HK-2 (cell line): Measurements from ENCODE around the gene TARS3.
A peak's percentile ranks its signal among the peaks of the same experiment; 100 is the strongest.

Experiments used
- DNase-seq: peaks from one replicate; pipeline ENCODE4 v3.0.0-alpha.2; 2018; ENCODE audit not compliant: unreplicated experiment

TARS3 gene

DNA sequence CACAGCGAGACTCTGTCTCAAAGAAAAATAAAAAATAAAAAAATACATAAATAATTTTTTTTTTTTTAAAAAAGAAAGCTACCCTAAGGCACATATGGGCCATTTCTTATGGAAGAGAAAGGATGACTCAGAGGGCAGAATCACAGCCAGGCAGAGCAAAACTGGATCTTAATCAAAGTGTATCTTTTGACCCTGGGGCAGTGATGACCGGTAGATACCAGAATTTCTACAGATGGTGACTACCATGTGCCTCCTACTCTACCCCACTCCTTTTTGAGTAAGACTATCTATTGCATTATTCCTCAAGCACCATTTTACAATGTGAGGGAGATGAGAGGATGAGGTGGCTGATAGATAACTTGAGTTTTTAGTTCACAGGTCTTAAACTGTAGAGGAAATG, 26.0 kb downstream of the TARS3 start:
- DNase-seq: no peak

DNA sequence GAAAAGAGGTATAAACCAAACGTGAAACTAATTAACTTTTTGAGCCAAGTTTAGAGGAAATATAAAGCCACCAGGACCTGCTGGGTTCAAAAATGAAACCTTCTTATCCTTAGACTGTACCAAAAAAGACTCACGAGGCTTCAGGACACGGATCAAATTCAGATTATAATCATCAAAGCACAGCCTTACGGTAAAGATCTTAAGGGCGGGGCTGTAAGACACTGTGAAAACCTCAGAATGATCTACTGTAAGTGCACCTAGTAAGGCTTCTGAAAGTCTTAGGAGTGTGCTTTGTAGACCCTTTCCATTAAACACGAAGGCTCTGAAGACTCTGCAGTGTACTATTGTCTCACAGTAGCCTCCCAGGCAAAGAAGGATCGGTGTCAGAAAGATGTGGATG, 26.8 kb downstream of the TARS3 start:
- DNase-seq: no peak

DNA sequence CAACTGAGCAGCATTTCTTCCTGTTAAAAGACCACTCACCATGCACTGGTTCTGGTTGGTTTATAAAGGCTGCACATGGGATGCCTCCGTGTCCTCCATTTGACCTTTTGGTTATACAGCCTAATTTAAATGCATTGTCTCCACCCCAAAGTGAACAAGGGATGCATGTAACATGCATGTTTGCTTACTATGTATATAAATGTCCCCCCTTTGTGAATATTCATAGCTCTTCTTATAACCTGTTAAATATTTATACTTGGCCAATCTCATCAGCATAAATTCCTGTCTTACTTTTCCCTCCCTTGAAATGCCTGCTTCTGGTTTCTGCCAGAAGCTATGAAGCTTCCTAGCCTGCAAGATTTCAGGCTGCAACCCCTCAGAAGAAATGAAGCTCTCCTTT, 27.4 kb downstream of the TARS3 start:
- DNase-seq: no peak

DNA sequence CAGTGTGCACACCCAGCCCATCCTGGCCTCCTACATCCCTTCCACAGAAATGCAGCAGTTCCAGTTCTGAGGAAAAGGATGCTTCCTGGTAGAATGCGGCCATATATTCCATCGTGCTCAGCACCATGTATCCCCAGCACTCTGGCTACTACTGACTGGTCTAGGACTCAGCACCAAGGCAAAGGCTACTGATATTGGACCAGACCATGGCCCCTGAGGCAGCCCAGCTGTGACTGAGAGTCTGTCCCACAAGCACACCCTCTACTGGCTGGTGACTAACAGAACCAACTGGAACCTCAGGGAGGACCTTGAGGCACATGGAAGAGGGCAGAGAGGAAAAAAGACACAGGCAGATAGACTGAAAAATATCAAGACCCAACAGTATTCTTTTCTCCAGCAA, 30.0 kb downstream of the TARS3 start:
- no peak for DNase-seq

DNA sequence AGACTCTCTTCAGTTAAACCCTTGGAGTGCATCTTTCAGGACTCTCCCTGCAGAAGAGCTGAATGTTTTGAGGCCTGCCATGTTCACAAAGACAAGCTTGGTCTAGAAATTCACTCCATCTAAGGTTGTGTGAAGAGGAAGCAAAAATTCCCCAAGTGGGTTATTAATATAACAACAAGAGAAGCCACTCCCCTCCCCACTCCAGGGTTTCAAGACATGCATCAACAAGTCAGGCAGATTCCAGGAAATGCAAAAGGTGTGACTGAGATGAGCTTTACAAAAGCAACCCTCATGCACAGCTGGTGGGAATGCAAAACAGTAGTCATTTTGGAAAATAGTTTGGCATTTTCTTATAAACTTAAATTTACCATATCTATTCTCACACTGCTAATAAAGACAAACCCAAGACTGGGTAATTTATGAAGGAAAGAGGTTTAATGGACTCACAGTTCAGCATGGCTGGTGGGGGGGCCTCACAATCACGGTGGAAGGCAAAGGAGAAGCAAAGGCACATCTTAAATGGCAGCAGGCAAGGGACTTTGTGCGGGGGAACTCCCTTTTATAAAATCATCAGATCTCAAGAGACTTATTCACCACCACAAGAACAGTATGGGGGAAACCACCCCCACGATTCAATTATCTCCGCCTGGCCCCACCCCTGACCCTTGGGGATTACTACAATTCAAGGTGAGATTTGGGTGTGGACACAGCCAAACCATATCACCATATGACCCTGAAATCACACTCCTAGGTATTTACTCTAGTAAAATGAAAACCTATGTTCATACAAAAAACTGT, 31.3 kb downstream of the TARS3 start:
- DNase-seq: no peak

DNA sequence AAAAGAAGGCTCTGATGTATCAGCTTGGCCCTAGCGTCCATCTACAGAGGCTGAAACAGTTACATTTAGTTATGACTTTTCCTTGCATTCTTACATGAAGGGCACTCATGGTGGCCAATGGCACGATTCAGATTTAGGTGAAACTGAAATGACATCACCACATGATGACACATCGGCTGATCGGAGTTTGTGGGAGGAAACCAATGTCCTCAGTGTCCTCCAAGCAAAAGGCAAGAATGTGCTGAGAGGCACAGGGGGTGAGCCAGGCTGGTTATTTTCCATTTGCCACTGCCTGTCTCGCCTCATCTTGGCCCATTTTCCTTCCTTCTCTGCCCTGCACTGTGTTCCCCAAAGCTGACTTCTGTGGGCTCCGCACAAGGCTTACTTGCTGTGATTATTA, 34.4 kb downstream of the TARS3 start:
- peak; percentile 11 for DNase-seq

DNA sequence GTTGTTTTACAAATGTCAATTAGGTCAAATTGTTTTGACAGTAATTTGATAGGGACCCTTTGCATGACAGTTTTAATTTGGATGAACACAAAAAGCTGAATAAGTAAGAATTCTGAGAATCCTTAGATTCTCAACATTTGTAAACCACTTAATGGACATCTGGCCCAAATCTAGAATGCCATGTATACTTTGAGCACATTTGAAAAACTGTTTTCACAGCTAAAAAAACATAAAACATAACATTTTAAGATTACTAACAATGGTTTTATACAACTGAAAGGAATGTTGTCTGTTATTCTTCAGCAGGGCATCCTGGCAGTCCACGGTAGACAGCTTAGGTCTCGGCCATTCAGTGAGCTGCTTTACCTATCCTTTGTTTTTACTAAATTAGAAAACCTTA, 37.6 kb downstream of the TARS3 start:
- no peak for DNase-seq

DNA sequence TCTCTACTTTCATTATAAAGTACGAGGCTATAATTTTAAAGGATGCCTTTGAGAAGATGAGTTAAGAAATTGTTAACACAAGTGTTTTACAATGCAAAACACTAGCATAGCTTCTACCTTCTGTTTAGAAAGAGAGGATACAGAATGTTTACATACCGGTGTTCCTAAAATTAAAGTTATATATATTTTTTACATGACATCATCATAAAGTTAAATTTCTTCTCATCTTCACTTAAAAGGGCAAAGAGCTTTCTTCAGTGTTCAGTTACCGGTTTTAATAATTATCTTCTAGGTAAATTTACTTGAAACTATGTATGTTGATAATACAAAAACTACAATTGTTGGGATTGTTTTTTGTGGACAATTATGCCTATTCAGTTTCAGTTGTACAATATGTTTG, 39.4 kb downstream of the TARS3 start:
- no peak for DNase-seq

DNA sequence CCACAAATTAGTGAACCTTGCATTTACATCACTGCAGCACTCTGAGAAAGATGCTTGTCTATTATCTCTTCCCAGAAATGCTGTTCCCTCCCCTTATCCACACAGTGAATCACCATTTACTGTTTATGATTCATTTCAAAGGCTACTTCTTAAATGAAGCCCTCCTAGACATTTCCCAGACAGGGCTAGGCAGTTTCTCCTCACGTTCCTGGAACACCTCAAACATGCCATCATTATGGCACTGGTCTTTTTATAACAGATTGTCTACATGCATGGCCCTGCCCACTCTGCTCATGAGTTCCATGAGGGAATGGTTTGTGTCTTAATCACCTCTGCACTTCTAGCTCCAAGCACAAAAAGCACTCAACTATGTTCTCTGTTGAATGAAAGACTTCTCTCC, 39.9 kb downstream of the TARS3 start:
- no peak for DNase-seq

DNA sequence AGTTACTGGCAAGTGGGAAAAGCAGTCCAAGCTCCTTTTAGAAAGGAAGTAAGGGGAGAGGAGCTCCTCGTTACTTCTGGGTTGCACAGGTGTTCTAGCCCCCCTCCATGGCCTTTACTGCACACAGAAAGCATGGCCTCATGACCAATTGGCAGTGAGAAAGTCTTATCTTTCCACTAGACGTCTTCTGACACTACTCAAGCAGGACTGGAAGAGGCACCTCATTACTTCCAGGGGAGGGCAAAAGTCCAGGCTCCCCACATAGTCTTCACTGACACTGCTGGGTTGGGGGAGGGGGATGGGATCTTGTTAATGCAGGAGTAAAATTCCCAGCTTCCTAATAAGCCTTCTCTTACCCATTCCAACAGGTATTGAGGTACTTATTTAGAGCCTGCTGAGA, 44.5 kb downstream of the TARS3 start:
- DNase-seq: no peak

DNA sequence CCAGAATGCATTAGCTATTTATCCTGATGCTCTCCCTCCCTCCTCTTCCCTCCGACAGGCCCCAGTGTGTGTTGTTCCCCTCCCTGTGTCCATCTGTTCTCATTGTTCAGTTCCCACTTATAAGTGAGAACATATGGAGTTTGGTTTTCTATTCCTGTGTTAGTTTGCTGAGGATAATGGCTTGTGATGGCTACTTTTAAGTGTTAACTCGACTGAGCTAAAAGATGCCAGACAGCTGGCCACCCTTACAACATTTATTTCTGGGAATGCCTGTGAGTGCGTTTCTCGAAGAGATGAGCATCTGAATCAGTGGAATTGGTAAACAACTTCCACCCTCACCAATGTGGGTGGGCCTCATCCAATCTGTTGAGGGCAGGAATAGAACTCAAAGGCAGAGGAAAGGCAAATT, 47.3 kb downstream of the TARS3 start:
- no peak for DNase-seq

DNA sequence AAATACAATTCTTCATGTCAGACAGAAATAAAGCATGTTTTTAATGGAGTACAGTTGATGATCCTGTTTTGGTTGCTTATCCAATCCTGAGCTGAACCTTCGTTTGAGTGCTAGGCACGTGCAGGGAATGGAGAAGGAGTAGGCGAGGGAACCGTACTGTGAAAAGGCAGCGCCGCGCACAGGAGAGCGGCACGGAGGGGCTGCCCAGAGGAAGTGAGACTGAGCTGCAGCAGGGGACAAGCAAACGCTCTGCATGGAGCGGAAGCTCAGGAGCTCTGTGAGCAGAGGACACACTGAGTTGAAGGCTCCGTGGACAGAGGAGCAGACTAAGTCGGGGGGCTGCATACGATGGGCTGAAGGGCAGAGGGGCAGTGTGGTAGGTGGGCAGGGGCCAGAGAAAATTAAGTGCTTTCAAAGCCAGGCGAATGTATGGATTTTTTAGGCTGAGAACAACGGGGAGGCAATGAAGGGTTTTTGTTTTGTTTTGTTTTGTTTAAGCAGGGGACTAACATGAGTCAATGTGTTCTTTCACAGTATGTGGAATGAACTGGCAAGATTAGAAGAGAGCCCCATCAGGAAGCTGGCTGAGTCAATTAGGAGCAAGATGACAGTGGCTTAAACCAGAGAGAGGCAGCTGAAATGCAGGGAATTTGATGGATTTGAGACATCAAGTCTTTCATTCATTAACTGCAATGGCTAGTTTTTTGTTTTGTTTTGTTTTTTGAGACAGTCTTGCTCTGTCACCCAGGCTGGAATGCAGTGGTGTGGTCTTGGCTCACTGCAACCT, 48.3 kb downstream of the TARS3 start:
- DNase-seq: no peak

DNA sequence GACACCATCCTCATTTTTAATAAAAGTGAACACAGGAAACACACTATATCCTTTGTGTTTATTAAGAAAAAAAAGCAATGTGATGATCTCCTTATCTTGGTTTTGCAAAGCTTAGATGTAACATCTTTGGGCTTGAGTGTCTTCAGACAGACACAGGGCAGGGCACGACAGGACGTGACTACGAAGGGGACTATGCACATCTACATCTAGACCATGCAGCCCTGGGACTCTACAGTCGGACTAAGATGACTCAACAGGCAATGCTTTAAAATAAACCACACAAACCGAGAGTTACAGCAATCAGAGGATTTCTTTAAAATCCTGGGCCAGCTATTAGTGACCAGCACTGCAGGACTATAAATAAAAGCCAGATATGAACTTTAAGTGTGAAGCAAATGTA, 49.3 kb downstream of the TARS3 start:
- DNase-seq: peak; percentile 15

DNA sequence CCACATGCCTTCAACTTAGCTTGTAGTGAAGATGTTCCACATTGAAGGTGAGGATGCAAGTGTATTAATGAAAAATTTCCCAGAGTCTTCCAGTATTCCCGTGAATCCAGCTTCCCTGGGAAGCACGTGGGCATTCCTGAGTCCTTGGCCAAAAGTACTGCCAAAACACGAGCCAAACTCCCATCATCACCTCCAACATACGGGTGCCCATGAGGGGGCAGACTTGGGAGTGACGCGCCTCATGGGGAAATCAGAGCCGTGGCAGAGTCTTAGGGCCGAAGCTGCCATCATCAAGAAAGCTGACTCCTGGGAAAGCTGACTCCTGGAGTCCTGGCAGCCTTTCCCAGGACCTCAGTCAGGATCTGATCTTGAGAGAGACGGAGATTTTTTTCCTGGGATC, 52.0 kb downstream of the TARS3 start:
- DNase-seq: no peak

DNA sequence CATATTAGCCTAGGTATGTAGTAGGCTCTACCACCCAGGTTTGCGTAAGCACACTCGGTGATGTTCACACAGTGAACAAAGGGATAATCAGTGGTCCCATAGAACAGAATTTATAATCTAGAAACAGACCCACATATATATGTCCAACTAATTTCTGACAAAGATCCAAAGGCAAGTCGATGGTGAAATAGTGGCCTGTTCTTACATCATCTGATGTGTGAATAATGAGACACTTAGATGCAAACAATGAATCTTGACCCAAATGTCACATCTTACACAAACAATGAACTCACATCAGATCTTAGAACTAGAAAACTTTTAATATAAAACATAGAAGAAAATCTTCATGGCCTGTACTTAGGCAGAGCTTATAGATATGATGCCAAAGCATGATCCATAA, 54.5 kb downstream of the TARS3 start:
- no peak for DNase-seq

DNA sequence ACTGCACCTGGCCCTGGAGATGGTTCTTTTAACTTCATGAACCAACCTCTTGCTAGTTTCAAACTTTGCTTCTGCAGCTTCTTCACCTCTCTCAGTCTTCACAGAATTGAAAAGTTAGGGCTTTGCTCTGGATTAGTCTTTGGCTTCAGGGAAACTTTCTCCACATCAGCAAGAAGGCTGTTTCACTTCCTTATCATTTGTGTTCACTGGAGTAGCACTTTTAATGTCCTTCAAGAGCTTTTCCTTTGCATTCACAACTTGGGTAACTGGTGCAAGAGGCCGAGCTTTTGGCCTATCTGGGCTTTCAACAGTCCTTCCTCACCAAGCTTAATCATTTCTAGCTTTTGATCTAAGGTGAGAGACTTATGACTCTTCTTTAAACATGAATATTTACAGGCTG, 56.4 kb downstream of the TARS3 start:
- no peak for DNase-seq

DNA sequence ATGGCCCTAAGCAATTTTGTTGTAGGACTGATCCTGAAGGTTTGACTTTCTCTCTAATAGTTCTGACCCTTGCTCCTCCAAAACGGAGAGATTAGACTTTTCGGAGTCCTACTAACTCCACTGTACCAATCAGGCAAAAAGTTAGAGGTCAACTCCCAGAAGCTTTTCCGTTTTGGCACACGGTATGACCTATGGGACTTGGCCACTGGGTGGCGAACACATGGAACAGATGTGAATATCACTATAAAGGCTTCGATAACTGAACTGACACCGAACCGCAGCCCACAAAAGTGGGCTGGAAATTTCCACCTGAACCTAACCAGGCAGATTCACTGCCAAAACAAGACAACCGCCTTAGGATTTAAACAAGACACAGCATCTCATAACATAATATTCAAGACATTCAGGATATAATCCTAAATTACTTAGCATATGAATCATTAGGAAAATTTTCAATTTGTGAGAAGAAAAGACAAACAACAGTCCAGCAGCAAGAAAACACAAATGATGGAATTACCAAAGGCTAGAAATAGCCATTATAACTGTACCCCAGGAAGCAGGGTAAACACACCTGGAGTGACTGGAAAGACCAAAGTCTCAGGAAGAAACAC, 59.9 kb downstream of the TARS3 start:
- DNase-seq: no peak

DNA sequence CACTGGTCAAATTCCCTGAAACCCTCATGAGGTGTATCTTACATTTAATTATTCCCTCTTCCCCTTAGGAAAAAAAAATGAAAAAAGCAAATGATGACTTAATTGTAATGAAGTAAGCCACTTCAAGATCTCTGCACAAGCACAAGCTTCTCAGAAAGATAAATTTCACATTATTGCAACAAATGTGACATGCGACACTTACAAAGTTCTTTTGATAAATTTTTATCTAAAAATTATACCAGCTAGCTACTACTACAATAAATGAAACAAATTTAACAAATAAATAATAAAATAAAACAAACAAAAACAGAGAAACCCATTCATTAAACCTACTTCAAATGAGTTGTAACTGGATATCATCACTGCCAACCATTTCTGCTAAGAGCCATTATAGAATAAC, 62.1 kb downstream of the TARS3 start:
- no peak for DNase-seq

DNA sequence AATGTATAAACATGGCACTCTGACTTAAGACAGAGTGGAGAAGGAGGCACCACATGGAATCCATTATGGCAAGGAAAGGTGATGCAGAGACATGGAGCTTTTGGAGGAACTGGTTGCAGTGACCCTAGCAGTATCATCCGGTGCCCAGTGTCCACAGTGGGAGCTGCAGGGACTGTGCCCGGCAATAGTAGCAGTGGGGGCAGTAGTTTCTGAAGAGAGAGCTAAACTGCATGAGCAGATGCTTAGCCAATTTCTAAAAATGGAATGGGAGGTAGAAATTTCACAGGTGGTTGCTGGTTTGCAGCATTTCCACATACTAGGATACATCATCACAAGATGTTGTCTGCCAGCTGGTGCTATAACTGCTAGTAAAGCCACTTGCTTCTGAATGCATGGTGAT, 64.3 kb downstream of the TARS3 start:
- no peak for DNase-seq

DNA sequence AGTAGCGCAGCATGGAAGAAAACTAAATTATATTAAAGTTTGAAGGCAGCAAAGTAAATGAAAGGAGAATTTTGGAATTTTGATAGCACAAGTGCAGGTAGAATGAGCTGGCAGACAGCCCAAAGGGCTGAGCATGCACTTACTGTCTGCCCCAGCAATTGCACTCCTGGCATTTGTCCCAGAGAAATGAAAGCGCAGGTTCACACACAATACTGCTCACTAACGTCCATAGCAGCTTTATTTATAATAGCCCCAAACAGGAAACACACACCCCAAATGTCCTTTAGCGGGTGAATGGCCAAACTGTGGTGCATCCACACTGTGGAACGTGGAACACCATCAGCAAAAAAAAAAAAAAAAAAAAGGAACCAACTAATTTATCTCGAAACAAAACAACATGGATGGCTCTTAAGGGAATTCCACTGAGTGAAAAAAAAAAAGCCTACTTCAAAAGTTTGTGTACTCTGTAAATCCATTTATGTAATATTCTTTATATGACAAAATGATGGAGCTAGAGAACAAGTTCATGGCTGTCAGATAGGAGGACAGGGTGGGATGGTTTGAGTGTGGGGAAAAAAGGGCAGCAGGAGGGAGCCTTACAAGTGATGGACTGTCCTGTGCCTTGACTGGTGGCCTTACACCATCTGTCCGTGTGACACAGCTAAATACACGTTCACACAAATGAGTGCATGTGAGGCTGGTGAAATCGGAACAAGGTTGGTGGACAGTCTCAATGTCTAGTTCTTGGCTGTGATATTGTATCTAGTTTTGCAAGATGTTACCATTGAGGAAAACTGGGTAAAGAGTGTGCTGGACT, 66.1 kb downstream of the TARS3 start:
- DNase-seq: no peak

DNA sequence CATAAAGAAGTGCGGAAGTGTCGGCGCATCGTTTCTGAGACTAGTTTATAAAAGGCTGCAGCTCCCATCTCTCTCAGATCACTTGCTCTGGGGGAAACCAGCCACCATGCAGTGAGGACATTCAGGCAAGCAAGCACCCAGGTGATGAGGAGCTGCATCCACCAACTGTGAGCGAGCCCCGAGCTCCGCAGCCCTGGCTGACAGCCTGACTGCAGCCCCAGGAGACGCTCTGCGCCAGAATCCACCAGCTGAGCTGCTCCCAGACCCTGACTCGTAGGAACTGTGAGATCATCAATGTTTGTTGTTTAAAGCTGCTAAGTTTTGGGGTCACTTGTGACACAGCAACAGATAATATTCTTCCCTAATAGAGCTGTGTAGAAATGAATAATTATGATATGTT, 67.1 kb downstream of the TARS3 start:
- no peak for DNase-seq
